SIG-M5 treated with dmso at 0.1 percent for 504 hours (cell line): Measurements from ENCODE around the gene VIPAS39.
A peak's percentile ranks its signal among the peaks of the same experiment; 100 is the strongest.

Source experiments
- DNase-seq: peaks from one replicate; lab custom pipeline; 2025; ENCODE audit not compliant: unreplicated experiment; lab: John Stamatoyannopoulos, UW

VIPAS39 gene

DNA sequence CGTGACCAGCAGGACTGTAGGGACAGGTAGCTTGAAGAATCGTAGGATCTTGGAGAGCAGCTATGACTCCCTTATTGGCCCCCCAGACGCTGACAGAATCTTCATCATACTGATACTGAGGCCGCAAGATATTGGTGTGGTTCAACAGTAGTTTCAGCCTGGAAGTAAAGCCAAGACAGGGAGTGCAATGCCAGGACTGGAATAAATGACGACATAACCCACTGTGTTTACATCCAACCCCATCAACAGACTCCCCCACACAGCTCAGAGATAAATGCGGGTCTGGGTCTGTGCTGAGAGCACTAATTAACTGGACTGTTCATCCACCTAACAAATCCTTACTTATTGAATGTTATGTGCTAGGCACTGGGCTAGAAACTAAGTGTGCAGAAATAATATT is 50.7 kb downstream of the VIPAS39 start:
- DNase-seq = peak; percentile 75

DNA sequence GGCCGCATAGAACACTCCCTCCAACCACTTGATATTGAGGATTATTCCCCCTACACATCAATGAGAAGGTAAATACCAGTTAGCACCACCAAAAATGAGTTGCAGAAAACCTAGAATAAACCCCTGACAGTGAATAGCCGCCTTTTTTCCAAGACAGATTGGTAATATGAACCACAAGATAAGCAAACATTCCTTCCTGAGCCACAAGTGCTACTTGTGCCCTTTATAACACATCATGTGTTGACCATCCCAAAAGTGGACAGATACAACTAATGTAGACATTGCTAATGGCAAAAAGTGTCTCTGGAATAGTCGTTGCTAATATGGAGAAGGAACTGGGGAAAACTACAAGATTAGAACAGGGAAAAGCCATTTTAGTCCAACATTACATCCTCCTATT is 51.3 kb downstream of the VIPAS39 start:
- DNase-seq = no peak

DNA sequence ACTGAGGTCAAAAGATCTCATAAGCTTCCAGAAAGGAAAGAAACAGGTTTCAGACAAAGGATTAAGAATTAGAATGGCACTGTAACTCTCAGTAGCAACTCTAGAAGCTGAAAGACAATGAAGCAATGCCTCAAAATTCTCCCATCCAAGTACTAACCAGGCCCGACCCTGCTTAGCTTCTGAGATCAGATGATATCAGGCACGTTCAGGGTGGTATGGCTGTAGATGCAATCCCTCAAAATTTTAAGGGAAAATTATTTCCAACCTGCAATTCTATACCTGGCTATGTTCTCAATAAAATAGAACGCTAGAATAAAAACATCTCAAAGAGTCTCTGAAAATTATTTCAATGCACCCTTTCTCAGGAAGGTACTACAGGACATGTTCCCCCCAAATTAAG is 53.6 kb downstream of the VIPAS39 start:
- no peak for DNase-seq

DNA sequence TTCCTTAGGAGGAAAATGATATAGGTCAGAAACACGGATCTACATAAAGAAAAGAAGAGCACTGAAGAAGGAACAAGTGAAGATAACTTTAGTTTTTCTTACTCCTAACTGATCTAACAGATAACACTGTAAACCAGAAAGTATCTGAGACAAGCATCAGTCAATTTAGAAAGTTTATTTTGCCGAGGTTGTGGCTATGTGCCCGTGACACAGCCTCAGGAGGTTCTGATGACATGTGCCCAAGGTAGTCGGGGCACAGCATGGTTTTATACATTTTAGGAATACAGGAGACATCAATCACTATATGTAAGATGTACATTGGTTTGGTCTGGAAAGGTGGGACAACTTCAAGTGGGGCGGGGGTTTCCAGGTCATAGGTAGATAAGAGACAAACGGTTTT is 57.2 kb downstream of the VIPAS39 start:
- DNase-seq = no peak

DNA sequence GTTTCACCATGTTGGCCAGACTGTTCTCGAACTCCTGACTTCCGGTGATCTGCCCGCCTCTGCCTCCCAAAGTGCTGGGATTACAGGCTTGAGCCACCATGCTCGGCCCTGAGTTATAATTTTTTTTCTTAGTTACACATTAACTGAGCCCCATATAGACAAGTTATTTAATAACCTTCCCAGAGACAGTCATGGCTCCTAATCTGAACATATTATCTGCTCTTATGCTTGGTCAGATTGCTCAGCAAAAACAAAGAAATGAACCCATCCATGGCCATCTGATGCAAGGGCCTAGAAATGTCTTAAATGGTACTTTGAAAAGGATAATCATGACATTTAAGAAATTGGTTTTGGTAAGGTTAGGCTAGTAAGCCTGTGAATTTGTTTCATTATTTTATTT is 67.2 kb downstream of the VIPAS39 start:
- DNase-seq = no peak

DNA sequence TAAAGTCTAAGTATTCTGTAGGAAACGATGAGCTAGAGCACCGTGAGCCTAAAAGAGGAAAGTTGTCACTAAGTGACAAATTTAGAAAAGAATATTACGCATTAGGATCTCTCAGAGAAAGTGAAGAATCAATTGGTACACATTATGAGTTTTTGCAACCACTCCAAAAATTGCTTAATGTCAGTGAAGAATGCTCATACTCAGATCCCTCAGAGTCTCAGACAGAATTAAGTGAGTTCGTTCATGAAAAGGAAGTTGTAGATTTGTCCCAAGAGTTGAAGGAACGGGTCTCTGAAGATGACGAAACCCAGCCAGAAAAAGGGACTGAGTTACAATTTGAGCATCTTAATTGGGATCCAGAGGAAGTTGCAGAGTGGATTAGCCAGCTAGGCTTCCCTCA is 78.7 kb downstream of the VIPAS39 start:
- peak; percentile 91 for DNase-seq

DNA sequence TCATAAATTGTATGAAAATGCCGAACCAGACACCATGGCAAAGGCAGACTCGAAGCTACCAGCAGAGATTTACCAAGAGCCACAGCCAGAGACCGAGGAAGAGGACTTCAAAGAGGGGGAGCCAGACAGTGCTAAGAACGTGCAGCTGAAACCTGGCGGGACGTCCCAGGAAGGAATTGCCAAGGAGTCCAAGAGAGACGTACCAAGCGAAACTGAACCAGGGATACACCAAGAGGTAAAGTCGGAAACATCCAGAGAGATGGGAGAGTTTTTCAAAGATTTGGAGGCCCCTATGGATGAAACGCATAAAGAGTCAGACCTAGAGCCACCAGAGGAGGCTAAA is 79.9 kb downstream of the VIPAS39 start:
- DNase-seq = no peak

DNA sequence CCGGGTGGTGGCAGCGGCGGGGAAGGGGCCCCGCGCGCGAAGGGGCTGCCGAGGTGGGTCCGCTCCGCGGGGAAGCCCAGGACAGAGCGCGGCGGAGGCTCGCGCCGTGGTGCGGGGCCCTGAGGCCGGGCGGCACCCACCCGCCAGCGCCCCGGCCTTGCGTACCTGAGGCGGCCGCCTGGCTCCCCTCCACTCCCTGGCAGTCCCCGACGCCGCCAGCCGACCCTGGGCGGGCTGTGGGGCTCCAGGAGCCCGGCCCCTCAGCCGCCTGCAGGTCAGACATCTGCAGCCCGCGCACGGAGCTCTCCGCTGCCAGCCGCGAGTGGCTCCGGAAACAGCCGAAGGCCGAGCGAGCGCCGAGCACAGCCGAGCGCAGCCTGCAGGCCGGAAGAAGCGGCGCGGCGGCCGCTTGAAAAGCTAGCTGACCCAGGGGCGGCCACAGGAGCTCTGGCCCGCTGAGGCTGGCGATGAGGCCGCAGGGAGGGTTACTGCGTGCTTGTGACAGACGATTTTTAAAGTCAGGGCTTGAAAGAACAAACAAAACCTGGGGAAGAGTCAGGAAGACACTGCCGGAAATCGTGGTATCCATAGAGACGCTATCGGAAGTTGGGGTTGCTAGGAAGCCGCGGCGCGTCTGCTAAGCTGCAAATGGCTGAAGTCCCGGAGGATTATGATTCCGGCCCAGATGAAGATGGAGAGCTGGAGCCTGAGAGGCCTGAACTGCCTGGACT is 80.5 kb downstream of the VIPAS39 start, which contains the start of the genes SAMD15 and TMED8:
Gene SAMD15, plus strand, starts transcription at position 609 of the 731 bp plus-strand sequence. Its CDS starts 40 bp downstream, at position 649.
Gene TMED8, minus strand, starts transcription at position 324 of the 731 bp plus-strand sequence. Its CDS starts 41 bp downstream, at position 283.
- peak; percentile 88 for DNase-seq
